DOHH2 (cell line): Measurements from ENCODE around the gene PTBP3.

Experiments
- H3F3A ChIP-seq: fragments of 200-600 bp; sonication (generic), shearing (Covaris generic); 2 replicates; pipeline ENCODE4 v1.6.0; 2016; ENCODE audit warnings: antibody characterized with exemption, mild to moderate bottlenecking; ENCODE audit not compliant: control insufficient read depth, insufficient read depth
- H3K27ac ChIP-seq: fragments of 200-600 bp; sonication (generic); 2 replicates; pipeline ENCODE4 v1.5.1; 2014; ENCODE audit warnings: low read depth, mild to moderate bottlenecking, low read length, moderate library complexity
- H3K27me3 ChIP-seq: fragments of 200-600 bp; sonication (generic); 2 replicates; pipeline ENCODE4 v1.6.1; 2014; ENCODE audit warnings: mild to moderate bottlenecking, low read length, mixed read lengths; ENCODE audit not compliant: control insufficient read depth
- H3K36me3 ChIP-seq: fragments of 200-600 bp; sonication (generic); 2 replicates; pipeline ENCODE4 v1.6.1; 2014; ENCODE audit warnings: mild to moderate bottlenecking, low read length, moderate library complexity, mixed read lengths; ENCODE audit not compliant: control insufficient read depth
- H3K4me1 ChIP-seq: fragments of 200-600 bp; sonication (generic); 2 replicates; pipeline ENCODE4 v1.6.1; 2014; ENCODE audit warnings: mild to moderate bottlenecking, low read length, mixed read lengths; ENCODE audit not compliant: control insufficient read depth
- H3K4me2 ChIP-seq: fragments of 200-600 bp; sonication (generic); 2 replicates; pipeline ENCODE4 v1.6.0; 2014; ENCODE audit warnings: mild to moderate bottlenecking, low read length, moderate library complexity
- H3K4me3 ChIP-seq: fragments of 200-600 bp; sonication (generic); 2 replicates; pipeline ENCODE4 v1.5.1; 2014; ENCODE audit warnings: mild to moderate bottlenecking, low read length, mixed read lengths
- H3K79me2 ChIP-seq: fragments of 200-600 bp; sonication (generic); 2 replicates; pipeline ENCODE4 v1.6.1; 2014; ENCODE audit warnings: mild to moderate bottlenecking, low read length, mixed read lengths; ENCODE audit not compliant: control insufficient read depth
- H3K9me2 ChIP-seq: fragments of 200-600 bp; sonication (generic); replicated peaks from 2 replicates; pipeline ENCODE4 v1.6.1; 2014; ENCODE audit warnings: mild to moderate bottlenecking, low read length, mixed read lengths; ENCODE audit not compliant: control insufficient read depth
- H3K9me3 ChIP-seq: fragments of 200-600 bp; sonication (generic); 2 replicates; pipeline ENCODE4 v1.6.1; 2014; ENCODE audit warnings: antibody characterized with exemption, low read length, mixed read lengths; ENCODE audit not compliant: control insufficient read depth, insufficient read depth
- H4K20me1 ChIP-seq: fragments of 200-600 bp; sonication (generic); 2 replicates; pipeline ENCODE4 v1.6.0; 2014; ENCODE audit warnings: low read depth, mild to moderate bottlenecking, antibody characterized with exemption, low read length, moderate library complexity; ENCODE audit not compliant: control insufficient read depth, insufficient read depth
- EZH2phosphoT487 ChIP-seq: fragments of 200-600 bp; sonication (generic); IDR thresholded peaks from 2 replicates; pipeline ENCODE4 v1.6.1; 2017; ENCODE audit warnings: borderline replicate concordance, mild to moderate bottlenecking, antibody characterized with exemption, low read length, moderate library complexity, mixed read lengths
- TF ChIP-seq, protein P1 (sequence below): fragments of 200-600 bp; sonication (generic); IDR thresholded peaks from one replicate; pipeline ENCODE4 v1.5.1; 2014; ENCODE audit warnings: antibody characterized with exemption, mild to moderate bottlenecking, low read depth, low read length; ENCODE audit not compliant: poor library complexity, severe bottlenecking

Gene PTBP3

GRCh38 chr9:112331674-112331952 lies 1.8 kb downstream of the PTBP3 start:
- peaks cover 7% of the 10 kb centered on the region; the same call in 1 of the 2 replicates for H3K36me3 ChIP-seq
- peak overlapping the region; percentile 83 for H3K4me2 ChIP-seq
- no peaks in the 10 kb centered on the region for H3F3A ChIP-seq
- no peaks in the 10 kb centered on the region for H3K27me3 ChIP-seq
- no peak overlapping the region for H3K27ac ChIP-seq
- no peaks in the 10 kb centered on the region for H3K9me3 ChIP-seq
- H3K79me2 ChIP-seq, result peaks cover 67% of the 10 kb centered on the region
- H3K4me1 ChIP-seq, result peaks cover 34% of the 10 kb centered on the region
- H4K20me1 ChIP-seq, result peaks cover 12% of the 10 kb centered on the region
- peak overlapping the region; percentile 81 for H3K4me3 ChIP-seq
- no peaks in the 10 kb centered on the region for H3K9me2 ChIP-seq
- no peak for TF ChIP-seq EZH2phosphoT487
- TF ChIP-seq, protein P1, sequence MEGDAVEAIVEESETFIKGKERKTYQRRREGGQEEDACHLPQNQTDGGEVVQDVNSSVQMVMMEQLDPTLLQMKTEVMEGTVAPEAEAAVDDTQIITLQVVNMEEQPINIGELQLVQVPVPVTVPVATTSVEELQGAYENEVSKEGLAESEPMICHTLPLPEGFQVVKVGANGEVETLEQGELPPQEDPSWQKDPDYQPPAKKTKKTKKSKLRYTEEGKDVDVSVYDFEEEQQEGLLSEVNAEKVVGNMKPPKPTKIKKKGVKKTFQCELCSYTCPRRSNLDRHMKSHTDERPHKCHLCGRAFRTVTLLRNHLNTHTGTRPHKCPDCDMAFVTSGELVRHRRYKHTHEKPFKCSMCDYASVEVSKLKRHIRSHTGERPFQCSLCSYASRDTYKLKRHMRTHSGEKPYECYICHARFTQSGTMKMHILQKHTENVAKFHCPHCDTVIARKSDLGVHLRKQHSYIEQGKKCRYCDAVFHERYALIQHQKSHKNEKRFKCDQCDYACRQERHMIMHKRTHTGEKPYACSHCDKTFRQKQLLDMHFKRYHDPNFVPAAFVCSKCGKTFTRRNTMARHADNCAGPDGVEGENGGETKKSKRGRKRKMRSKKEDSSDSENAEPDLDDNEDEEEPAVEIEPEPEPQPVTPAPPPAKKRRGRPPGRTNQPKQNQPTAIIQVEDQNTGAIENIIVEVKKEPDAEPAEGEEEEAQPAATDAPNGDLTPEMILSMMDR, result no peak

DNA sequence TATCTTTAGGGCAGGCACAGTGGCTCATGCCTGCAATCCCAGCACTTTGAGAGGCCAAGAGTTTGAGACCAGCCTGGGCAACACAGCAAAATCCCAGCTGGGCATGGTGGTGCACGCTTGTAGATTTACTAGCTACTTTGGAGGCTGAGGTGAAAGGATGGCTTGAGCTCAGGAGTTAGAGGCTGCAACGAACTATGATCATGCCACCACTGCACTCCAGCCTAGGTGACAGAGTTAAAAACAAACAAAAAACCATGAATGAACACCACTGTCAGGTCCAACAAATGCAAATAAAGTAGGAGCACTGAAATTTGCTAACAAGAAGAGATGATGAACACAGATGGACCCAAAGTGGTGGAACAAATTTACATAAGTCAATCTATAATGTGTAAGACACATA lies 4.9 kb downstream of the PTBP3 start:
- H3K4me3 ChIP-seq, result no peak overlapping the region
- H3K4me1 ChIP-seq, result peaks cover 42% of the 10 kb centered on the region
- H4K20me1 ChIP-seq, result peaks cover 13% of the 10 kb centered on the region
- H3K27me3 ChIP-seq, result no peaks in the 10 kb centered on the region
- H3K79me2 ChIP-seq, result peaks cover 97% of the 10 kb centered on the region
- no peak overlapping the region for H3K4me2 ChIP-seq
- H3F3A ChIP-seq, result no peaks in the 10 kb centered on the region
- H3K36me3 ChIP-seq, result peaks cover 9% of the 10 kb centered on the region; the same call in 1 of the 2 replicates
- no peaks in the 10 kb centered on the region for H3K9me3 ChIP-seq
- H3K9me2 ChIP-seq, result no peaks in the 10 kb centered on the region
- H3K27ac ChIP-seq, result no peak overlapping the region
- TF ChIP-seq EZH2phosphoT487, result no peak
- TF ChIP-seq, protein P1, result no peak

GRCh38 chr9:112327718-112328450 lies 5.5 kb downstream of the PTBP3 start:
- no peaks in the 10 kb centered on the region for H3K27me3 ChIP-seq
- H3K79me2 ChIP-seq, result peaks cover 100% of the 10 kb centered on the region
- H3F3A ChIP-seq, result no peaks in the 10 kb centered on the region
- no peaks in the 10 kb centered on the region for H3K9me2 ChIP-seq
- no peak overlapping the region for H3K27ac ChIP-seq
- H4K20me1 ChIP-seq, result peaks cover 13% of the 10 kb centered on the region
- H3K36me3 ChIP-seq, result peaks cover 12% of the 10 kb centered on the region; the same call in 1 of the 2 replicates
- H3K4me2 ChIP-seq, result no peak overlapping the region
- H3K4me1 ChIP-seq, result peaks cover 42% of the 10 kb centered on the region
- TF ChIP-seq, protein P1, result no peak
- no peak for TF ChIP-seq EZH2phosphoT487
- H3K4me3 ChIP-seq, result no peak overlapping the region
- H3K9me3 ChIP-seq, result no peaks in the 10 kb centered on the region
